Glutamatergic neuron (in vitro differentiated cells): ENCODE results near the gene PDE8A. TPM values are rescaled to one million over a fixed set of nuclear protein-coding genes. Genes with fewer than 3 reads are reported as not detected.

Source experiments
- DNase-seq: peaks from one replicate; pipeline ENCODE4 v3.0.0; 2022
- H3K27ac Mint-ChIP-seq: one replicate; pipeline ENCODE4 v1.8.0; 2020; ENCODE audit warnings: mild to moderate bottlenecking, mixed read lengths, inconsistent platforms; ENCODE audit not compliant: unreplicated experiment
- H3K27me3 Mint-ChIP-seq: one replicate; pipeline ENCODE4 v1.8.0; 2020; ENCODE audit warnings: mild to moderate bottlenecking, moderate library complexity, mixed read lengths, inconsistent platforms; ENCODE audit not compliant: unreplicated experiment
- H3K36me3 Mint-ChIP-seq: one replicate; pipeline ENCODE4 v1.8.0; 2020; ENCODE audit warnings: mild to moderate bottlenecking, mixed read lengths, inconsistent platforms; ENCODE audit not compliant: unreplicated experiment
- H3K4me1 Mint-ChIP-seq: one replicate; pipeline ENCODE4 v1.8.0; 2020; ENCODE audit warnings: mild to moderate bottlenecking, low read depth, mixed read lengths, inconsistent platforms; ENCODE audit not compliant: unreplicated experiment
- H3K4me3 Mint-ChIP-seq: one replicate; pipeline ENCODE4 v1.8.0; 2020; ENCODE audit warnings: mild to moderate bottlenecking, mixed read lengths, inconsistent platforms; ENCODE audit not compliant: unreplicated experiment
- H3K9me3 Mint-ChIP-seq: one replicate; pipeline ENCODE4 v1.8.0; 2020; ENCODE audit warnings: mild to moderate bottlenecking, moderate library complexity, mixed read lengths, inconsistent platforms; ENCODE audit not compliant: unreplicated experiment
- total RNA-seq: library from RNA; stranded (reverse); fragmentation: NEBNext Ultra II Directional; extraction: Animal tissue kit (Norgen Biotek cat#: 25700); gene quantifications from one replicate; pipeline ENCODE4 v1.2.1, GENCODE V29; 2021; ENCODE audit not compliant: unreplicated experiment
- TF ChIP-seq, protein P1 (sequence below): fragments of 200-600 bp; sonication (generic); IDR thresholded peaks from one replicate; pipeline ENCODE4 v1.5.0; 2021; ENCODE audit not compliant: partially characterized antibody, unreplicated experiment

PDE8A gene
- total RNA-seq, 1 donor from 2014 or later = 5.7 TPM

DNA sequence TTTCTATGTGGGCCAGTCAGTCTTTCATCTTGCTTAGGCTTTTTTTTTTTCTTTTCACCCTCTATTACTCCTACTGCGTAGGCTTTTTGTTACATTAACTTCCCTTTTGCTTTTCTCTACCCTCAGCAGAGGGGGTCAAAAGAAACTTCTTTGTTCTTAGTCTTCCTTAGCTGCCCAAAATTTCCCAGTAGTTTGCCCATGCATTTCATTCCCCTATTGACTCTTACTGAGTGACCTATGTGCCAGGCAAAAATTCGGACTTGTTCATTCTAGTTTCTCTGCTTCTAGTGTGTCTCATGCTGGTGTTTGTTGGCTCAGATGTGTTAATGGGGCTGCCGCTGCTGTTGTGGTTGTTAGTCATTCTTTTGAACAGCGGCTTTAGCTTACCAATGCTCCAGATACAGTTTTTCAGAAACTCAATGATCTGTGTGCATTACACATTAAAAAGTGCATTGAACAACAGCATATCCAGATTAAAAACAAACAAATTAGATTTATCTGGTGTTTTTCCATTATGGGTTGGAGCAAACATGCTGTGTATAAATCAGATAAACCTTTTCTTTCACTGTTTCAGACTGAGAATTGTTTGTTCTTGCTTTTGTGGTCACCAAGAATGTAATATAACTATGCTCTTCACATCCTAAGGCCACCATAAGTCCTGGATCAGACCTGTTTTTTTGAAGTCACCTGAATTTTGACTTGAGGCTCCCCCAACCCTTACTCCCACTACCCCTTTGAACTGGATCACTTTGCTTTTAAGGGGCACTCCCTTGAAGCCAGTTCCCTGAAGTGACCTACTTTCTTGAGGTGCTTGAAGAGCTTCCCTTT, 43.1 kb downstream of the PDE8A start:
- Mint-ChIP-seq H3K36me3 (no peaks in the 10 kb centered on the region), H3K27me3 (peaks cover 2% of the 10 kb centered on the region)

DNA sequence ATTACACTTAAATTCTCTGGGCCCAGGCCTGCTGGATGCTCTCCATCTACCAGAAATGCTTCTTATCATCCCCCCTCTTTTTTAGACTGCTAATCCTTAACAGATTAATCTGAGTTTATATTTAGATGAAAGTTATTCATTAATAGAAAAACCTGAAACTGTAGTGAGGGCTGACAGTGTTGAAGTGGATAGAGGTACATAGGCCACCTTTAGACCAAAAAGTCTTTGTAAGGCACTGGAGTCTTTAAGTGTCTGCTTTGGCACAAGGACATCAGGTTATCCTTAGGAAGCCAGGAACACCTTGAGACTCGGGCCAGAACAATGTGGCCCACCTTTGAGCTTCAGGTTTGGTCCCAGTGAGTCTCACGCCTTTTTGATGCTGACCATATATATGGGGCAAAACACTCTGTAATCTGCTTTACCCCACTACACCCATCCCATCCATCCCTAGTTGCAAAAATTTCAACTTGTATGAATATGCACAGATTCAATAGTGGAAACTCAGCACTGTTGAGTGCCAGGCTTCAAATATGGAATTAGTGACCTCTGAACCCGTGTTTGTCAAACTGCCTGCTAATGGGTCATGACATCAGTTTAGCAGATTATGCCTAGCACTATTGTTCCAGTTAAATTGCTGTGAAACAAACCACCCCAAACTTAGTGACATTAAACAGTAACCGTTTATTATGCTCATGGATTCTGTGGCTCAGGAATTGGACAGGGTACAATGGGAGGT, 44.0 kb downstream of the PDE8A start:
- H3K27me3 Mint-ChIP-seq = peaks cover 2% of the 10 kb centered on the region
- H3K4me1 Mint-ChIP-seq = no peaks in the 10 kb centered on the region
- TF ChIP-seq, protein P1, sequence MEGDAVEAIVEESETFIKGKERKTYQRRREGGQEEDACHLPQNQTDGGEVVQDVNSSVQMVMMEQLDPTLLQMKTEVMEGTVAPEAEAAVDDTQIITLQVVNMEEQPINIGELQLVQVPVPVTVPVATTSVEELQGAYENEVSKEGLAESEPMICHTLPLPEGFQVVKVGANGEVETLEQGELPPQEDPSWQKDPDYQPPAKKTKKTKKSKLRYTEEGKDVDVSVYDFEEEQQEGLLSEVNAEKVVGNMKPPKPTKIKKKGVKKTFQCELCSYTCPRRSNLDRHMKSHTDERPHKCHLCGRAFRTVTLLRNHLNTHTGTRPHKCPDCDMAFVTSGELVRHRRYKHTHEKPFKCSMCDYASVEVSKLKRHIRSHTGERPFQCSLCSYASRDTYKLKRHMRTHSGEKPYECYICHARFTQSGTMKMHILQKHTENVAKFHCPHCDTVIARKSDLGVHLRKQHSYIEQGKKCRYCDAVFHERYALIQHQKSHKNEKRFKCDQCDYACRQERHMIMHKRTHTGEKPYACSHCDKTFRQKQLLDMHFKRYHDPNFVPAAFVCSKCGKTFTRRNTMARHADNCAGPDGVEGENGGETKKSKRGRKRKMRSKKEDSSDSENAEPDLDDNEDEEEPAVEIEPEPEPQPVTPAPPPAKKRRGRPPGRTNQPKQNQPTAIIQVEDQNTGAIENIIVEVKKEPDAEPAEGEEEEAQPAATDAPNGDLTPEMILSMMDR = no peak
- H3K9me3 Mint-ChIP-seq = no peaks in the 10 kb centered on the region
- H3K4me3 Mint-ChIP-seq = no peak overlapping the region
- H3K27ac Mint-ChIP-seq = no peak overlapping the region
- H3K36me3 Mint-ChIP-seq = no peaks in the 10 kb centered on the region
- DNase-seq = no peak

More for the DNA sequence above, 43.1 kb downstream of the PDE8A start:
- no peak overlapping the region for H3K27ac Mint-ChIP-seq
- no peaks in the 10 kb centered on the region for H3K4me1 Mint-ChIP-seq
- TF ChIP-seq, protein P1 = no peak
- no peak for DNase-seq
- H3K4me3 Mint-ChIP-seq = no peak overlapping the region
- no peaks in the 10 kb centered on the region for H3K9me3 Mint-ChIP-seq

DNA sequence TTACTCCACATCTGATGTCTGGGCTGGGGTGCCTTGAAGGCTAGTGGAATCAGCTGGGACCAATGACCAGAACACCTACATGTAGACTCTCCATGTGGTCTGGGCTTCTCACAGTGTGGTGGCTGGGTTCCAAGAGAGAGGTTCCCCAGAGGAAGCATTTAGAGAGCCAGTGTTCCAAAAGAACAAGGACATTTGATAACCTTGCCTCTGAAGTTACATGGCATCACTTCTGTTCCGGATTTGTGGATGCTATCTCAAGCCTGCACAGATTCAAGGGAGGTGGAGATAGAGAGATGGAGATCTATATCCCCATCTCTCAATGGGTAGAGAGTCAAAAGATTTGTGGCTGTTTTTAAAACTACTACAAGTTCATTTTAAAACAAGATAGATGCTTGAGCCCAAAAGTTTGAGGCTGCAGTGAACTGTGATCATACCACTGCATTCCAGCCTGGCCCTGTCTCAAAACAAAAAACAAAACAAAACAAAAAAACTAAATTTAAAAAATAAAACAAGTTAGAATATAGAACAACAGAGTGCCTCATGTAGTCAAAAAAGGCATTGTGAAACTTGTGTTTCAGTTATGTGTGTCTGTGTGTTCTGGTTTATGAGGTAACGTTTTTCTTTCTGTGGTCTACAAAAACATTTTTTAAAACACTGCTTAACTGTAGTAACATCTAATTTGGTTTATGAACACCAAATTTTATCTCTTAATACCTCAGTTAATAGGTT, 44.8 kb downstream of the PDE8A start:
- H3K9me3 Mint-ChIP-seq = no peaks in the 10 kb centered on the region

DNA sequence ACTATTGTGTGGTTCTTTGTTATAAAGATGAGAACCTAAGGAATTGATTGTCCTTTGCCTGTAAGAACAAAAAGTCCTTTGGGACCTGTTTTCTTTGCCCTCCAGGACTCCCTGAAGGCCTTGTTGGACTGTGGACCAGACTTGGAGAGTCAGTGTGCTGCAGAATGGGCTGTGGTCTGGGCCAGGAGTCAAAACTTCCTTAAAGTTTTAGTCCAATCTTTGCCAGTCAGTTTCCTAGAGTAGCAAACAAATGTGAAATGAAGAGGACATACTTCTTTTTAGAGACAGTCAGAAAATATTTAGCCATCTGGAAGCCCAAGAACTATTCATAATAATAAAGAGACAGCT, 45.4 kb downstream of the PDE8A start:
- H3K4me3 Mint-ChIP-seq = no peak overlapping the region
- no peaks in the 10 kb centered on the region for H3K4me1 Mint-ChIP-seq
- no peak overlapping the region for H3K27ac Mint-ChIP-seq
- TF ChIP-seq, protein P1 = no peak
- no peaks in the 10 kb centered on the region for H3K36me3 Mint-ChIP-seq
- peaks cover 2% of the 10 kb centered on the region for H3K27me3 Mint-ChIP-seq
- no peak for DNase-seq
- H3K9me3 Mint-ChIP-seq = no peaks in the 10 kb centered on the region

More for the DNA sequence above, 44.8 kb downstream of the PDE8A start:
- Mint-ChIP-seq H3K36me3 (no peaks in the 10 kb centered on the region), H3K4me3 (no peak overlapping the region), H3K27ac (no peak overlapping the region), H3K4me1 (no peaks in the 10 kb centered on the region), H3K27me3 (peaks cover 2% of the 10 kb centered on the region)
- TF ChIP-seq, protein P1 = no peak
- no peak for DNase-seq
